Pancreas (tissue), 10 donors: ENCODE data around the gene PLCD3. TPM values are rescaled to one million over a fixed set of nuclear protein-coding genes. Genes with fewer than 3 reads are reported as not detected.

Source experiments
- ATAC-seq, 4 donors: fragments of 200-7000 bp; cut with Tn5 transposase; one replicate each; pipeline versions ENCODE4 v1.8.0 to v1.9.1; 2020; ENCODE audit warnings: mild to moderate bottlenecking in 4 of 4, moderate library complexity in 4 of 4
- DNase-seq, 6 donors: peaks; one replicate each; pipeline ENCODE4 v3.0.0-alpha.2; 2020
- FAIRE-seq: peaks from 2 replicates; lab custom pipeline; 2012; peaks lifted over from hg19 to GRCh38; lab: Jason Lieb, UNC
- H3K27ac ChIP-seq, 4 donors: fragments of 200-600 bp; sonication (generic); 1 replicate in 3 of 4; 2 replicates in 1 of 4; pipeline versions ENCODE4 v1.5.0 to v1.8.0; 2020
- H3K27me3 ChIP-seq, 4 donors: fragments of 200-600 bp; one replicate each; pipeline ENCODE4 v1.8.0; 2021
- H3K36me3 ChIP-seq, 3 donors: fragments of 200-600 bp; sonication (generic) in 1 of 3; one replicate each; pipeline versions ENCODE4 v1.5.0 to v1.8.0; 2020 to 2021
- H3K4me1 ChIP-seq, 3 donors: fragments of 200-600 bp; one replicate each; pipeline ENCODE4 v1.8.0; 2021
- H3K4me3 ChIP-seq, 4 donors: fragments of 200-600 bp; sonication (generic) in 2 of 4; one replicate each; pipeline versions ENCODE4 v1.5.0 to v1.8.0; 2020 to 2021
- H3K9me3 ChIP-seq, 4 donors: fragments of 200-600 bp; one replicate each; pipeline ENCODE4 v1.8.0; 2021
- CTCF ChIP-seq, 4 donors: fragments of 200-600 bp; sonication (generic) in 3 of 4; IDR thresholded peaks; one replicate each; pipeline versions ENCODE4 v1.5.0 to v1.8.0; 2021; ENCODE audit warnings: antibody characterized with exemption in 4 of 4
- WGBS, 2 donors: extraction: QIAGEN DNeasy Blood & Tissue Kit; methylation state at CpG; one replicate each; pipeline ENCODE4 v1.1.7; 2013; 5-methylcytosine and 5-hydroxymethylcytosine counted together
- intact Hi-C, 3 donors: fragments of 100-400 bp; cut with DNase I; formaldehyde crosslinking; loops; one replicate each; pipeline versions ENCODE4 v1.11.1 to v1.14.2; 2022
- polyA plus RNA-seq, 2 donors: library from polyadenylated mRNA; stranded (reverse); fragments of 200-250 nt; gene quantifications; one replicate each; pipeline ENCODE4 v1.2.3, GENCODE V29; 2013
- total RNA-seq, 6 donors: library from RNA; stranded (reverse); fragmentation: NEBNext Ultra II Directional in 4 of 6; extraction: Animal tissue kit (Norgen Biotek cat#: 25700) in 4 of 6; gene quantifications; one replicate each; pipeline versions ENCODE4 v1.2.1 to v1.2.4, GENCODE V29; 2021 to 2023
- donor health status: healthy with polysubstance abuse.
- donor health status: DM: no; HTN: no; CAD: no; lungs with moderate emphysema.
- donor health status: DM: no; HTN: no; CAD: no.
- donor health status: control.
- donor health status: control.
- donor health status: Bipolar disorder and iron deficiency.
- donor health status: DM: yes; HTN: yes; CAD: no.
- donor health status: DM: no; HTN: no; CAD: no.
- donor health status: DM: no; HTN: no; CAD: no.
- donor health status: DM: yes; HTN: yes; CAD: no.

Gene PLCD3
- total and polyA plus RNA-seq, 8 donors: 4.6 to 10.6 (median 8.4) TPM

- peak in 2 of 4 donors; percentile 1 to 2 for ATAC-seq
- Histone ChIP-seq H3K4me1 (peaks cover 5 to 12% (median 6%) of the 10 kb centered on the region in 3 donors), H3K9me3 (no peaks in the 10 kb centered on the region), H3K27me3 (no peaks in the 10 kb centered on the region), H3K27ac (peak overlapping the region; percentile 63 to 82 (median 72)), H3K4me3 (peak overlapping the region in 3 of 4 donors; percentile 17 to 49 (median 43)), H3K36me3 (no peaks in the 10 kb centered on the region)
- TF ChIP-seq CTCF (IDR thresholded peaks at IDR 0.05): no peak
- 18 to 27% methylated on average over 40 to 71 of the region's 71 CpGs for WGBS, 2 donors
- intact Hi-C loops: no loop called here
- no peak for FAIRE-seq
- peak in 5 of 6 donors; percentile 45 to 84 (median 68) for DNase-seq
Observed at GRCh38 chr17:45144199-45145034, 12.1 kb upstream of the PLCD3 start.

- intact Hi-C loops: no loop called here
- Histone ChIP-seq H3K36me3 (no peaks in the 10 kb centered on the region), H3K27me3 (no peaks in the 10 kb centered on the region), H3K4me1 (peaks cover 5 to 12% (median 6%) of the 10 kb centered on the region in 3 donors), H3K27ac (peak overlapping the region; percentile 63 to 82 (median 72)), H3K4me3 (peak overlapping the region in 2 of 4 donors; percentile 43 to 49), H3K9me3 (no peaks in the 10 kb centered on the region)
- DNase-seq (peak; percentile 59 to 84 (median 69)), FAIRE-seq (no peak), ATAC-seq (no peak)
- WGBS, 2 donors: 33 to 44% methylated on average over 21 of the region's 21 CpGs
- no peak for TF ChIP-seq CTCF (IDR thresholded peaks at IDR 0.05)
Observed at GRCh38 chr17:45143767-45144198, 11.5 kb upstream of the PLCD3 start.

- 88 to 91% methylated on average over 12 to 13 of the region's 13 CpGs for WGBS, 2 donors
- no peak for ATAC-seq
- Histone ChIP-seq H3K27ac (peak overlapping the region; percentile 63 to 82 (median 72)), H3K9me3 (no peaks in the 10 kb centered on the region), H3K4me3 (no peak overlapping the region), H3K36me3 (no peaks in the 10 kb centered on the region), H3K27me3 (no peaks in the 10 kb centered on the region), H3K4me1 (peaks cover 5 to 12% (median 6%) of the 10 kb centered on the region in 3 donors)
- peak in 1 of 6 donors; percentile 31 for DNase-seq
- intact Hi-C loops: no loop called here
- no peak for FAIRE-seq
- TF ChIP-seq CTCF (IDR thresholded peaks at IDR 0.05): no peak
Observed at GRCh38 chr17:45143094-45143670, 10.9 kb upstream of the PLCD3 start.

GRCh38 chr17:45139533-45139920, 7.2 kb upstream of the PLCD3 start:
- Histone ChIP-seq H3K4me3 (no peak overlapping the region), H3K4me1 (peaks cover under 1 to 16% (median 3%) of the 10 kb centered on the region in 3 donors), H3K36me3 (no peaks in the 10 kb centered on the region), H3K27me3 (no peaks in the 10 kb centered on the region), H3K9me3 (no peaks in the 10 kb centered on the region), H3K27ac (no peak overlapping the region)
- peak in 1 of 6 donors; percentile 12 for DNase-seq
- no peak for ATAC-seq
- TF ChIP-seq CTCF (IDR thresholded peaks at IDR 0.05): no peak
- FAIRE-seq: no peak
- intact Hi-C loops: loop anchor here in 2 of 3 donors (5.0 kb wide), 1 partner anchor 58 kb away; no protein-coding TSS in a partner anchor
- 83% methylated on average over 4 of the region's 4 CpGs for WGBS, 2 donors
